B cell (primary cell): ENCODE results near the gene BAHCC1. TPM values are rescaled to one million over a fixed set of nuclear protein-coding genes. Genes with fewer than 3 reads are reported as not detected.

Source experiments
- ATAC-seq: fragments of 200-7000 bp; cut with Tn5 transposase; one replicate; pipeline ENCODE4 v1.10.0; 2021; ENCODE audit warnings: low read depth, mild to moderate bottlenecking, moderate number of reproducible peaks, moderate library complexity
- CTCF ChIA-PET: fragments of 350-600 bp; sonication (Branson Sonifier 250); formaldehyde crosslinking; loops from one replicate; lab custom pipeline; 2021; ENCODE audit warnings: antibody characterized with exemption, inconsistent platforms; lab: Charles Lee
- POLR2A ChIA-PET: fragments of 350-600 bp; sonication (Branson Sonifier 250); formaldehyde crosslinking; loops from one replicate; lab custom pipeline; 2021; ENCODE audit warnings: antibody characterized with exemption; lab: Charles Lee
- DNase-seq: peaks from one replicate; pipeline ENCODE4 v3.0.0; 2013
- H2AFZ ChIP-seq: 2 replicates; pipeline ENCODE4 v1.6.1; 2012; ENCODE audit warnings: mild to moderate bottlenecking, low read depth, low read length; ENCODE audit not compliant: insufficient read depth, poor library complexity, severe bottlenecking
- H3K27ac ChIP-seq, 2 donors: 1 replicate in 1 of 2; 2 replicates in 1 of 2; pipeline ENCODE4 v1.5.1; 2012 to 2013; ENCODE audit warnings: low read length in 2 of 2, mild to moderate bottlenecking in 2 of 2, moderate library complexity in 1 of 2
- H3K27me3 ChIP-seq, 4 experiments: fragments of 200-600 bp in 1 of 4; sonication (generic) in 1 of 4; replicated peaks in 1 of 4; 1 replicate in 2 of 4; 2 replicates in 2 of 4; pipeline versions ENCODE4 v1.6.1 to v1.7.0; 2013 to 2016; ENCODE audit warnings: low read length in 3 of 4, mild to moderate bottlenecking in 2 of 4, mixed read lengths in 1 of 4, moderate library complexity in 1 of 4; ENCODE audit not compliant: insufficient read depth in 4 of 4, control insufficient read depth in 3 of 4; ENCODE audit errors: control extremely low read depth in 1 of 4
- H3K36me3 ChIP-seq, 2 experiments: replicated peaks in 1 of 2; 1 replicate in 1 of 2; 2 replicates in 1 of 2; pipeline versions ENCODE4 v1.6.1 to v1.7.1; 2013; ENCODE audit warnings: low read length in 1 of 2; ENCODE audit not compliant: insufficient read depth in 2 of 2, control insufficient read depth in 1 of 2; ENCODE audit errors: control extremely low read depth in 1 of 2, extremely low read depth in 1 of 2
- H3K4me1 ChIP-seq, 2 donors: fragments of 200-600 bp in 1 of 2; sonication (generic) in 1 of 2; 1 replicate in 1 of 2; 2 replicates in 1 of 2; pipeline versions ENCODE4 v1.5.1 to v1.6.1; 2013 to 2017; ENCODE audit warnings: low read length in 2 of 2; ENCODE audit not compliant: control insufficient read depth in 2 of 2, insufficient read depth in 2 of 2
- H3K4me2 ChIP-seq: replicated peaks from 2 replicates; pipeline ENCODE3; 2012; ENCODE audit warnings: mild to moderate bottlenecking, low read depth, low read length; ENCODE audit not compliant: poor library complexity, severe bottlenecking
- H3K4me3 ChIP-seq, 5 experiments: fragments of 200-600 bp in 1 of 5; sonication (generic) in 1 of 5; 1 replicate in 3 of 5; 2 replicates in 2 of 5; pipeline versions ENCODE4 v1.5.1 to v1.7.0; 2011 to 2016; ENCODE audit warnings: low read length in 4 of 5, mild to moderate bottlenecking in 4 of 5, low read depth in 2 of 5, control low read depth in 1 of 5, moderate library complexity in 1 of 5; ENCODE audit not compliant: insufficient read depth in 1 of 5; ENCODE audit errors: control extremely low read depth in 1 of 5, extremely low read depth in 1 of 5
- H3K79me2 ChIP-seq: fragments of 200-600 bp; sonication (generic); one replicate; pipeline ENCODE4 v1.6.0; 2016; ENCODE audit warnings: low read length; ENCODE audit not compliant: control insufficient read depth, insufficient read depth
- H3K9ac ChIP-seq: fragments of 200-600 bp; sonication (generic); 2 replicates; pipeline ENCODE4 v1.6.1; 2017; ENCODE audit warnings: mild to moderate bottlenecking, low read length, moderate library complexity
- H3K9me3 ChIP-seq, 3 donors: one replicate each; pipeline versions ENCODE4 v1.6.1 to v1.7.1; 2013; ENCODE audit warnings: low read length in 2 of 3; ENCODE audit not compliant: control insufficient read depth in 2 of 3, insufficient read depth in 1 of 3; ENCODE audit errors: control extremely low read depth in 1 of 3
- H4K20me1 ChIP-seq: 2 replicates; pipeline ENCODE4 v1.6.0; 2012; ENCODE audit warnings: mild to moderate bottlenecking, low read length; ENCODE audit not compliant: insufficient read depth, control insufficient read depth, poor library complexity, severe bottlenecking
- H3K27ac Mint-ChIP-seq: one replicate; pipeline ENCODE4 v1.8.0; 2021; ENCODE audit warnings: mixed read lengths
- H3K27me3 Mint-ChIP-seq: one replicate; pipeline ENCODE4 v1.8.0; 2021; ENCODE audit warnings: mixed read lengths
- H3K4me1 Mint-ChIP-seq: one replicate; pipeline ENCODE4 v1.8.0; 2021; ENCODE audit warnings: mixed read lengths
- H3K4me3 Mint-ChIP-seq: one replicate; pipeline ENCODE4 v1.8.0; 2021; ENCODE audit warnings: mixed read lengths
- H3K9me3 Mint-ChIP-seq: one replicate; pipeline ENCODE4 v1.8.0; 2022; ENCODE audit warnings: mixed read lengths; ENCODE audit not compliant: insufficient read depth
- EZH2 ChIP-seq: IDR thresholded peaks from 2 replicates; pipeline ENCODE4 v1.6.1; 2012; ENCODE audit warnings: borderline replicate concordance, low read depth, mild to moderate bottlenecking, moderate library complexity, low read length; ENCODE audit not compliant: insufficient read depth, poor library complexity, severe bottlenecking
- WGBS: methylation state at CpG from one replicate; pipeline ENCODE4 v1.1.5; 2013; ENCODE audit warnings: missing lambda C conversion rate; ENCODE audit not compliant: insufficient coverage; 5-methylcytosine and 5-hydroxymethylcytosine counted together
- intact Hi-C: fragments of 100-400 bp; cut with micrococcal nuclease; formaldehyde crosslinking; loops from one replicate; pipeline ENCODE4 v1.10.0; 2022
- polyA plus RNA-seq: library from polyadenylated mRNA; depleted of rRNA; stranded (reverse); fragments of >200 nt; gene quantifications from 2 replicates; pipeline ENCODE4 v1.2.3, GENCODE V29; 2012
- total RNA-seq, 2 donors: library from RNA; stranded (reverse); fragments of 120-200 nt in 1 of 2; gene quantifications; 1 replicate in 1 of 2; 2 replicates in 1 of 2; pipeline versions ENCODE4 v1.2.3 to v1.2.4, GENCODE V29; 2013 to 2022
- TF ChIP-seq, protein P1 (sequence below): fragments of 200-600 bp; IDR thresholded peaks from one replicate; pipeline ENCODE4 v1.8.0; 2022; ENCODE audit warnings: antibody characterized with exemption, mild to moderate bottlenecking

Gene BAHCC1
- total and polyA plus RNA-seq, 2 donors (not counting 1 experiment from before 2014, with no cell fraction given) = 0.12 to 0.48 TPM

DNA sequence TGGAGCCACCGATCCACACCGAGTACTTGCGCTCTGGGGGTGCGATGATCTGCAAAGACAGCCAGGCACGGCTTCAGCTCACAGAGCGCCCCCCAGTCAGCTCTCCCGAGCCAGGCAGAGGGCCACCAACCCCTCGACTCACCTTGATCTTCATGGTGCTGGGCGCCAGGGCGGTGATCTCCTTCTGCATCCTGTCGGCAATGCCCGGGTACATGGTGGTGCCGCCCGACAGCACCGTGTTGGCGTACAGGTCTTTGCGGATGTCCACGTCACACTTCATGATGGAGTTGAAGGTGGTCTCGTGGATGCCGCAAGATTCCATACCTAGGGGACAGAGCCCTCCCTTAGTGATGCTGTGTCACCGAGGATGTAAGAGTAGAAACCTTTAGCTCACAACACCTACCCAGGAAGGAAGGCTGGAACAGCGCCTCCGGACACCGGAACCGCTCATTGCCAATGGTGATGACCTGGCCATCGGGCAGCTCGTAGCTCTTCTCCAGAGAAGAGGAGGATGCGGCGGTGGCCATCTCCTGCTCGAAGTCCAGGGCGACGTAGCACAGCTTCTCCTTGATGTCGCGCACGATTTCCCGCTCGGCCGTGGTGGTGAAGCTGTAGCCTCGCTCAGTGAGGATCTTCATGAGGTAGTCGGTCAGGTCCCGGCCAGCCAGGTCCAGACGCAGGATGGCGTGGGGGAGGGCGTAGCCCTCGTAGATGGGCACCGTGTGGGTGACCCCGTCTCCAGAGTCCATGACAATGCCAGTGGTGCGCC is 115.7 kb downstream of the BAHCC1 start:
- intact Hi-C loops = loop anchor here (5.0 to 10.0 kb wide), 3 partner anchors 216 to 1714 kb away; partner anchors contain the start of genes CBX8 and SLC38A10
- ChIA-PET POLR2A (interaction anchor here (0.7 to 1.4 kb wide), 3 partner anchors 23 to 114 kb away, joined by 3 to 9 read pairs (median 3); no protein-coding TSS in a partner anchor), CTCF (interaction anchor here (0.6 to 3.4 kb wide), 10 partner anchors 8 to 258 kb away, joined by 4 to 17 read pairs (median 6); partner anchors contain the start of gene BAHCC1)
- Histone ChIP-seq H3K36me3 (peaks cover 0 to 36% of the 10 kb centered on the region in 2 experiments), H4K20me1 (peaks cover 44% of the 10 kb centered on the region), H3K9ac (peak overlapping the region; percentile 93), H3K79me2 (peaks cover 49% of the 10 kb centered on the region), H3K9me3 (no peaks in the 10 kb centered on the region), H2AFZ (no peak overlapping the region), H3K4me2 (peak overlapping the region; percentile 99), H3K27ac (peak overlapping the region; percentile 20 to 81), H3K4me3 (peak overlapping the region; percentile 73 to 96 (median 86)), H3K27me3 (no peaks in the 10 kb centered on the region), H3K4me1 (peaks cover 30 to 51% of the 10 kb centered on the region in 2 donors)
- H3K4me3 Mint-ChIP-seq = peak overlapping the region; percentile 97
- 2% methylated on average over 46 of the region's 48 CpGs for WGBS
- ATAC-seq = no peak
- peak; percentile 66 for DNase-seq
- peak overlapping the region; percentile 94 for H3K27ac Mint-ChIP-seq
- no peak for TF ChIP-seq EZH2
- H3K27me3 Mint-ChIP-seq = no peaks in the 10 kb centered on the region
- no peaks in the 10 kb centered on the region for H3K9me3 Mint-ChIP-seq
- H3K4me1 Mint-ChIP-seq = peaks cover 53% of the 10 kb centered on the region

DNA sequence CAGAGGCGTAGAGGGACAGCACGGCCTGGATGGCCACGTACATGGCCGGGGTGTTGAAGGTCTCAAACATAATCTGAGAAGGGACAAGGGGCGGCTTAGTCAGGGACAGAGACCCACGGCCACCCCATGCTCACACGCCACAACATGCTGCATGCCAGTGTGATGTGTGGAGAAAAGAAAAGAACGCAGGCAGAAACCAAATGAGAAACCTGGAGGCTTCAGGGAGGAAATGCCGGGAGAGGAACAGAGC is 116.2 kb downstream of the BAHCC1 start:
- WGBS = 2% methylated on average over 6 of the region's 9 CpGs
- Mint-ChIP-seq H3K27ac (peak overlapping the region; percentile 94), H3K4me3 (peak overlapping the region; percentile 97), H3K4me1 (peaks cover 58% of the 10 kb centered on the region), H3K27me3 (no peaks in the 10 kb centered on the region), H3K9me3 (no peaks in the 10 kb centered on the region)
- no peaks in the 10 kb centered on the region for H3K9me3 ChIP-seq
- no peak for TF ChIP-seq EZH2
- TF ChIP-seq, protein P1, sequence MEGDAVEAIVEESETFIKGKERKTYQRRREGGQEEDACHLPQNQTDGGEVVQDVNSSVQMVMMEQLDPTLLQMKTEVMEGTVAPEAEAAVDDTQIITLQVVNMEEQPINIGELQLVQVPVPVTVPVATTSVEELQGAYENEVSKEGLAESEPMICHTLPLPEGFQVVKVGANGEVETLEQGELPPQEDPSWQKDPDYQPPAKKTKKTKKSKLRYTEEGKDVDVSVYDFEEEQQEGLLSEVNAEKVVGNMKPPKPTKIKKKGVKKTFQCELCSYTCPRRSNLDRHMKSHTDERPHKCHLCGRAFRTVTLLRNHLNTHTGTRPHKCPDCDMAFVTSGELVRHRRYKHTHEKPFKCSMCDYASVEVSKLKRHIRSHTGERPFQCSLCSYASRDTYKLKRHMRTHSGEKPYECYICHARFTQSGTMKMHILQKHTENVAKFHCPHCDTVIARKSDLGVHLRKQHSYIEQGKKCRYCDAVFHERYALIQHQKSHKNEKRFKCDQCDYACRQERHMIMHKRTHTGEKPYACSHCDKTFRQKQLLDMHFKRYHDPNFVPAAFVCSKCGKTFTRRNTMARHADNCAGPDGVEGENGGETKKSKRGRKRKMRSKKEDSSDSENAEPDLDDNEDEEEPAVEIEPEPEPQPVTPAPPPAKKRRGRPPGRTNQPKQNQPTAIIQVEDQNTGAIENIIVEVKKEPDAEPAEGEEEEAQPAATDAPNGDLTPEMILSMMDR = no peak
- peak overlapping the region; percentile 71 to 96 (median 86) for H3K4me3 ChIP-seq
- H3K4me1 ChIP-seq = peaks cover 36 to 56% of the 10 kb centered on the region in 2 donors
- no peaks in the 10 kb centered on the region for H3K27me3 ChIP-seq
- DNase-seq = peak; percentile 60
- H4K20me1 ChIP-seq = peaks cover 44% of the 10 kb centered on the region
- peak overlapping the region; percentile 20 to 81 for H3K27ac ChIP-seq
- peaks cover 0 to 40% of the 10 kb centered on the region in 2 experiments for H3K36me3 ChIP-seq
- no peak overlapping the region for H2AFZ ChIP-seq
- intact Hi-C loops = loop anchor here (5.0 to 10.0 kb wide), 3 partner anchors 217 to 1714 kb away; partner anchors contain the start of genes CBX8 and SLC38A10
- ChIA-PET CTCF (interaction anchor here (1.1 to 3.4 kb wide), 9 partner anchors 7 to 259 kb away, joined by 4 to 17 read pairs (median 6); partner anchors contain the start of gene BAHCC1), POLR2A (interaction anchor here (1.0 kb wide), 1 partner anchor 28 kb away, joined by 3 read pairs; no protein-coding TSS in a partner anchor)
- peak overlapping the region; percentile 99 for H3K4me2 ChIP-seq
- peaks cover 54% of the 10 kb centered on the region for H3K79me2 ChIP-seq
- ATAC-seq = no peak
- H3K9ac ChIP-seq = peak overlapping the region; percentile 93
